K562 (cell line): Measurements from ENCODE around the gene ROM1. TPM values are rescaled to one million over a fixed set of nuclear protein-coding genes. Genes with fewer than 3 reads are reported as not detected.
A peak's percentile ranks its signal among the peaks of the same experiment; 100 is the strongest.

ENCODE experiments used
- GTF3C2 ChIP-seq: IDR thresholded peaks from 3 replicates; pipeline ENCODE4 v1.6.1; 2011; ENCODE audit warnings: borderline replicate concordance, mild to moderate bottlenecking, moderate library complexity; ENCODE audit not compliant: insufficient read length; ENCODE audit errors: extremely low read depth
- HOXB6 ChIP-seq: fragments of 250-450 bp; sonication (Bioruptor Pico); IDR thresholded peaks from 2 replicates; pipeline ENCODE4 v1.5.1; 2022; ENCODE audit warnings: mild to moderate bottlenecking, borderline replicate concordance
- IFI16 ChIP-seq: fragments of 250-450 bp; sonication (Bioruptor Pico); IDR thresholded peaks from 2 replicates; pipeline ENCODE4 v2.1.2; 2022; ENCODE audit warnings: mild to moderate bottlenecking, inconsistent platforms
- KAT8 ChIP-seq: fragments of 450-650 bp; IDR thresholded peaks from 2 replicates; pipeline ENCODE4 v1.6.1; 2016; ENCODE audit warnings: low read depth, mild to moderate bottlenecking
- MTA2 ChIP-seq: fragments of 450-650 bp; IDR thresholded peaks from 2 replicates; pipeline ENCODE4 v1.6.1; 2016; ENCODE audit warnings: low read depth
- NFXL1 ChIP-seq: fragments of 450-650 bp; formaldehyde crosslinking; IDR thresholded peaks from 2 replicates; pipeline ENCODE4 v1.4.0; 2021; ENCODE audit warnings: mild to moderate bottlenecking
- RREB1 ChIP-seq: fragments of 250-450 bp; sonication (Bioruptor Pico); IDR thresholded peaks from 2 replicates; pipeline ENCODE4 v1.4.0; 2020
- SMARCA5 ChIP-seq: fragments of 450-650 bp; IDR thresholded peaks from 2 replicates; pipeline ENCODE4 v1.6.1; 2016
- SOX6 ChIP-seq: fragments of 450-650 bp; IDR thresholded peaks from 2 replicates; pipeline ENCODE4 v1.6.1; 2014; ENCODE audit warnings: mild to moderate bottlenecking
- TOE1 ChIP-seq, 2 experiments: fragments of 450-650 bp in 1 of 2; sonication (generic) in 1 of 2; formaldehyde crosslinking in 1 of 2; IDR thresholded peaks; 2 replicates each; pipeline versions ENCODE4 v1.7.1 to v1.8.0; 2016 to 2022; ENCODE audit warnings: borderline replicate concordance in 2 of 2, mild to moderate bottlenecking in 2 of 2, antibody characterized with exemption in 1 of 2, inconsistent platforms in 1 of 2, low read depth in 1 of 2, missing genetic modification reagents in 1 of 2, moderate library complexity in 1 of 2
- TRIM25 ChIP-seq: fragments of 450-650 bp; IDR thresholded peaks from 2 replicates; pipeline ENCODE4 v1.7.0; 2016; ENCODE audit warnings: borderline replicate concordance
- YBX1 ChIP-seq: fragments of 450-650 bp; IDR thresholded peaks from 2 replicates; pipeline ENCODE4 v1.7.1; 2016; ENCODE audit warnings: mild to moderate bottlenecking
- ZKSCAN3 ChIP-seq: fragments of 250-450 bp; sonication (Bioruptor Pico); IDR thresholded peaks from 2 replicates; pipeline ENCODE4 v1.4.0; 2020
- ZNF133 ChIP-seq: fragments of 250-450 bp; sonication (Bioruptor Pico); IDR thresholded peaks from 2 replicates; pipeline ENCODE4 v1.4.0; 2020; ENCODE audit warnings: mild to moderate bottlenecking
- ZNF41 ChIP-seq: fragments of 250-450 bp; sonication (Bioruptor Pico); conservative IDR thresholded peaks from 2 replicates; pipeline ENCODE4 v1.4.0; 2020; ENCODE audit warnings: mild to moderate bottlenecking
- polyA plus RNA-seq, 8 experiments: library from polyadenylated mRNA; depleted of rRNA in 4 of 8; stranded (reverse) in 5 of 8; unstranded in 3 of 8; fragments of >200 nt; fragmentation: Nextera tagmentation in 2 of 8; fragmentation: Illumina TruSeq in 1 of 8; extraction: Ambion mirVana in 2 of 8; extraction: Trizol in 1 of 8; gene quantifications; 2 replicates each; pipeline versions ENCODE4 v1.2.1 to v1.2.3, GENCODE V29; 2011 to 2014; ENCODE audit warnings: inconsistent platforms in 1 of 8, missing spikeins in 1 of 8
- total RNA-seq, 7 experiments: library from RNA; depleted of rRNA in 6 of 7; stranded (reverse); fragments of >200 nt in 6 of 7; fragmentation: Illumina TruSeq in 2 of 7; extraction: Trizol in 2 of 7; gene quantifications; 2 replicates each; pipeline versions ENCODE4 v1.2.1 to v1.2.3, GENCODE V29; 2011 to 2021; ENCODE audit warnings: low replicate concordance in 1 of 7
- TF ChIP-seq, protein P1 (sequence below): fragments of 450-650 bp; IDR thresholded peaks from 2 replicates; pipeline ENCODE4 v1.6.1; 2016; ENCODE audit warnings: antibody characterized with exemption

The ROM1 gene
- total and polyA plus RNA-seq, 9 of the 15 experiments (the other 6 are each of a cell fraction or from before 2014, with no cell fraction given): 0.75 to 4.0 (median 2.6) TPM

GRCh38 chr11:62591448-62592145 lies 21.5 kb upstream of the ROM1 start, which contains the start of gene TUT1 (continued):
- TF ChIP-seq HOXB6 (CRISPR knock-in tag) (no peak), SOX6 (peak; percentile 78), SMARCA5 (no peak), ZNF41 (CRISPR knock-in tag) (no peak), TOE1 (IDR thresholded peaks at IDR 0.05; ENCODE audit: borderline replicate concordance) (peak; percentile 93), TOE1 (CRISPR knock-in tag; IDR thresholded peaks at IDR 0.05; ENCODE audit: borderline replicate concordance, low read depth) (no peak), ZKSCAN3 (CRISPR knock-in tag) (no peak), GTF3C2 (no peak), TRIM25 (no peak), ZNF133 (CRISPR knock-in tag) (no peak), YBX1 (no peak), IFI16 (no peak), RREB1 (peak; percentile 12; the same call in 1 of the 2 replicates), NFXL1 (no peak), KAT8 (no peak), MTA2 (no peak)
- TF ChIP-seq, protein P1, sequence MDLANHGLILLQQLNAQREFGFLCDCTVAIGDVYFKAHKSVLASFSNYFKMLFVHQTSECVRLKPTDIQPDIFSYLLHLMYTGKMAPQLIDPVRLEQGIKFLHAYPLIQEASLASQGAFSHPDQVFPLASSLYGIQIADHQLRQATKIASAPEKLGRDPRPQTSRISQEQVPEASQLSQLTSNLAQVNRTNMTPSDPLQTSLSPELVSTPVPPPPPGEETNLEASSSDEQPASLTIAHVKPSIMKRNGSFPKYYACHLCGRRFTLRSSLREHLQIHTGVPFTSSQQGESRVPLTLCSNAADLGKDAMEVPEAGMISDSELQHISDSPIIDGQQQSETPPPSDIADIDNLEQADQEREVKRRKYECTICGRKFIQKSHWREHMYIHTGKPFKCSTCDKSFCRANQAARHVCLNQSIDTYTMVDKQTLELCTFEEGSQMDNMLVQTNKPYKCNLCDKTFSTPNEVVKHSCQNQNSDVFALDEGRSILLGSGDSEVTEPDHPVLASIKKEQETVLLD: peak; percentile 53; the same call in 1 of the 2 replicates
